Muscle of leg (tissue), 16 donors: Measurements from ENCODE around the gene IFNA2. TPM values are rescaled to one million over a fixed set of nuclear protein-coding genes. Genes with fewer than 3 reads are reported as not detected.
"Not testable (repeated sequence)": the region's sequence is repeated elsewhere in the genome, so short reads cannot be mapped to it uniquely, and the experiment has no call there.

Source experiments
- DNase-seq: peaks from one replicate; pipeline ENCODE4 v3.0.0; 2013
- H3K27ac ChIP-seq: one replicate; pipeline ENCODE4 v1.5.1; 2013; ENCODE audit warnings: mild to moderate bottlenecking, low read length, control low read depth
- H3K27me3 ChIP-seq: one replicate; pipeline ENCODE4 v1.6.1; 2013; ENCODE audit warnings: low read length; ENCODE audit not compliant: control insufficient read depth, insufficient read depth
- H3K36me3 ChIP-seq: one replicate; pipeline ENCODE4 v1.6.1; 2013; ENCODE audit warnings: low read length; ENCODE audit not compliant: control insufficient read depth, insufficient read depth
- H3K4me1 ChIP-seq: one replicate; pipeline ENCODE4 v1.6.1; 2013; ENCODE audit warnings: low read length; ENCODE audit not compliant: control insufficient read depth, insufficient read depth
- H3K4me3 ChIP-seq: one replicate; pipeline ENCODE4 v1.5.1; 2013; ENCODE audit warnings: low read length, control low read depth
- H3K9me3 ChIP-seq: replicated peaks from 2 replicates; pipeline ENCODE4 v1.6.1; 2013; ENCODE audit warnings: low read depth, low read length; ENCODE audit not compliant: control insufficient read depth
- WGBS: methylation state at CpG from one replicate; pipeline ENCODE4 v1.1.5; 2013; ENCODE audit warnings: missing lambda C conversion rate; ENCODE audit not compliant: insufficient coverage; 5-methylcytosine and 5-hydroxymethylcytosine counted together
- long read RNA-seq, 11 donors: transcript quantifications; one replicate each; lab custom pipeline, GENCODE V29; 2026
- polyA plus RNA-seq, 8 donors: library from polyadenylated mRNA; unstranded; fragments of 120-200 nt; gene quantifications; one replicate each; pipeline versions ENCODE4 v1.2.1 to v1.2.3, GENCODE V29; 2013; ENCODE audit warnings: inconsistent platforms in 1 of 8, low replicate concordance in 1 of 8; ENCODE audit not compliant: insufficient read length in 8 of 8, insufficient read depth in 1 of 8
- total RNA-seq: library from RNA; stranded (reverse); fragments of 120-200 nt; gene quantifications from one replicate; pipeline ENCODE4 v1.2.4, GENCODE V29; 2013

IFNA2 gene
- 0.09 TPM for total RNA-seq
- polyA plus RNA-seq, result not detected
- long read RNA-seq, donor 1, result 0 reads
- long read RNA-seq, donor 2, result 0 reads
- long read RNA-seq, donor 3, result 0 reads
- long read RNA-seq, donor 4, result 0 reads
- long read RNA-seq, donor 5, result 0 reads
- long read RNA-seq, donor 6, result 0 reads
- long read RNA-seq, donor 7, result 0 reads
- long read RNA-seq, donor 8, result 0 reads
- long read RNA-seq, donor 9, result 0 reads
- long read RNA-seq, donor 10, result 0 reads
- long read RNA-seq, donor 11, result 0 reads

DNA sequence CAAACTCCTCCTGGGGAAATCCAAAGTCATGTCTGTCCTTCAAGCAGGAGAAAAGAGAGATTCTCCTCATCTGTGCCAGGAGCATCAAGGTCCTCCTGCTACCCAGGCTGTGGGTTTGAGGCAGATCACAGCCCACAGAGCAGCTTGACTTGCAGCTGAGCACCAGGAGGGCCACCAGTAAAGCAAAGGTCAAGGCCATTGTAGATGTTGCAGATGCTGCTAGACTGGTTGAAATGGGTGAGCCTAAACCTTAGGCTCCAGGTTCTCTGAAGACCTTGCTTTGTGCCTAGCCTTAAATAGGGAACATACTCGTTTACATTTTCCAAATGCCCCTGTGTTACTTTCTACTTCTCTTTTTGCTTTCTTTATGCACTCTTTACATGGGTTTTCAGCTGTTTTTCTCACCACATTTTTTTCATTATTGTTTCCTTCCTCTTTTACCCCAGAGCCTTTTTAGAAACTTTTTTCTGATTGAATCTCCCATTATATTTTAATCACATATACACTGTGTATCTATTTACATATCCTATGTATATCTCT, at the start of gene IFNA2:
TSS of gene IFNA2 (minus strand) at position 268 of the 540 bp plus-strand sequence. CDS start at position 199, 69 bp downstream.
- 71% methylated on average over 1 of the region's 1 CpG for WGBS
- Histone ChIP-seq H3K36me3 (no peaks in the 10 kb centered on the region), H3K4me3 (no peak within 1 kb of the TSS), H3K27me3 (peaks cover 3% of the 10 kb centered on the region), H3K4me1 (no peaks in the 10 kb centered on the region), H3K9me3 (no peaks in the 10 kb centered on the region), H3K27ac (no peak within 1 kb of the TSS)
- peak; percentile 5 for DNase-seq

GRCh38 chr9:21435015-21435383, 49.8 kb upstream of the IFNA2 start:
- not testable (repeated sequence) for H3K27me3 ChIP-seq, DNase-seq, H3K4me3 ChIP-seq

GRCh38 chr9:21434202-21435014, 49.2 kb upstream of the IFNA2 start:
- H3K27ac ChIP-seq, result no peak overlapping the region
- peak; percentile 41 for DNase-seq

More at GRCh38 chr9:21435015-21435383, 49.8 kb upstream of the IFNA2 start:
- not testable (repeated sequence) for H3K4me1 ChIP-seq, H3K9me3 ChIP-seq, H3K27ac ChIP-seq, H3K36me3 ChIP-seq
- WGBS, result 57% methylated on average over 1 of the region's 7 CpGs

DNA sequence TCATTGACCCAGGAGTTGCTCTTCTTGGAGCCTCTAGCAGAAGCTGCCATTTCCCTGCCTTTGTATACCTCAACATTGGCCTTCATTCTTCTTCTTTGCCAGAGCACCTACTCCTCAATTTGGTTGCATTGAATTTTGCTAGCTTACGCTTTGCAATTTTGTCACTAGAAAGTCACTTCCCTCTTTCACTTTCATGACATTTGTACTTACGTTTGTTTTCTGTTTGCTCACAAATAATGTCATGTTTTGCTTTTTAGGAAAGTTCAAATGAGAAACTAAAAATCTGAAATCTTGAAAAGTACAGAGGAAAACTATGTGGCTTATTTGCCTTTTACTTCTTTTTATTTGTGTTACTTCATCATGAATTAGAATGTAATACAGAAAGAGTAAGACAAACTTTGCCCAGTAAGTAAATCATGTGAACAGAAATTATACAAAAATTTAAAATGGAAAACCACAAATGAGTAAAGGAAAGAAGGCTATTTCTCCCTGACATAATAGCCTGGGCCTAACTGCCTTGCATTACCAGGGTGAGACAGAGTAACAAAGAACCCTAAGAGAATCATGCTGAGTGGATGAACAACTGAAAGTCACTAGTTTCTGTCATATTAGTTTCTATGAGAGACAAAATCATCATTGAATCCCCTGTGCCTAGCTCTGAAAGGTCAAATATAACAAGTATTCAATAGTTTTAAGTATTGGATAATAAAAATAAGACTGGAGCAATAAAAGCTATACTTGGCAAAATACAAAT, 47.7 kb upstream of the IFNA2 start:
- Histone ChIP-seq H3K9me3 (no peaks in the 10 kb centered on the region), H3K36me3 (no peaks in the 10 kb centered on the region), H3K27ac (no peak overlapping the region), H3K4me1 (no peaks in the 10 kb centered on the region), H3K4me3 (no peak overlapping the region), H3K27me3 (no peaks in the 10 kb centered on the region)
- no CpG with 5 or more reads among the region's 2 CpGs for WGBS
- peak; percentile 8 for DNase-seq

More at GRCh38 chr9:21434202-21435014, 49.2 kb upstream of the IFNA2 start:
- WGBS, result no CpG with 5 or more reads among the region's 9 CpGs
- no peaks in the 10 kb centered on the region for H3K27me3 ChIP-seq
- no peak overlapping the region for H3K4me3 ChIP-seq
- no peaks in the 10 kb centered on the region for H3K36me3 ChIP-seq
- H3K9me3 ChIP-seq, result no peaks in the 10 kb centered on the region
- H3K4me1 ChIP-seq, result no peaks in the 10 kb centered on the region

DNA sequence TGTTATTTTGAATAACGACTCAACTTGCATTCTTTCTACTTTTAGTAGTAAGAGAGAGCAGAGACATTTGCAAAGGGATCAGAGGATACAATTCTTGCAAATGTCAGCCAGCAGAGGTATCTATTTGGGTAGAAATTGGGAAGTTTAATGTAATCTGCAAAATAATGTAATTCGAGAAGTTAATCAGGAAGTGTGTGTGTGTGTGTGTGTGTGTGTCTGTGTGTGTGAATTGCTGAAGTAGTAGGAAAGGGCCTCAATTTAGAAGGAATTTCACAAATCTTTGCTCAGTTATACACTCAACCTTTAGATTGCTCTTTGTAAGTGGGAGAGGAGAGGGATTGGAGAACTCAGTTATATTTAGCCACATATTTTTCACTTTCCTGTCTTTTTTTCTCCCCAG, 44.0 kb upstream of the IFNA2 start:
- Histone ChIP-seq H3K4me1 (no peaks in the 10 kb centered on the region), H3K36me3 (no peaks in the 10 kb centered on the region), H3K9me3 (no peaks in the 10 kb centered on the region), H3K4me3 (no peak overlapping the region), H3K27me3 (no peaks in the 10 kb centered on the region), H3K27ac (no peak overlapping the region)
- DNase-seq, result peak; percentile 4
- WGBS, result no CpG with 5 or more reads among the region's 2 CpGs

DNA sequence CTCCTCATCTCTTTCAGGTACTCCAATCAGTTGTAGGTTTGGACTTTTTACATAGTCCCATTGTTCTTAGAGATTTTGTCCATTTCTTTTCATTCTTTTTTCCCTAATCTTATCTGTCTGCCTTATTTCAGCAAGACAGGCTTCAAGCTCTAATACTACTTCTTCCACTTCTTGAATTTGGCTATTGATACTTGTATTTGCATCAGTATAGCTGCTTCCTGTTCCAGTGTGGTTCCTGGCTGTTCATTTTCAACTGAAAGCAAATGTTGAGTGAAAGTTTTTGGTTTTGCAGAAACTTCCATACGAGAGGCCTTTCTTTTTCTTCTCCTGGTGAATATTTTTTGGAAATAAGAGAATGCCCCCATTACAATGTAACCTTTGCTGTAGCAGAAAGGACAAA, 43.0 kb upstream of the IFNA2 start:
- no peaks in the 10 kb centered on the region for H3K9me3 ChIP-seq
- WGBS, result no CpG with 5 or more reads among the region's 1 CpG
- no peak overlapping the region for H3K27ac ChIP-seq
- no peaks in the 10 kb centered on the region for H3K4me1 ChIP-seq
- H3K27me3 ChIP-seq, result no peaks in the 10 kb centered on the region
- no peak overlapping the region for H3K4me3 ChIP-seq
- H3K36me3 ChIP-seq, result no peaks in the 10 kb centered on the region
- DNase-seq, result no peak

- Histone ChIP-seq H3K27me3 (no peaks in the 10 kb centered on the region), H3K4me3 (no peak overlapping the region), H3K36me3 (no peaks in the 10 kb centered on the region), H3K9me3 (no peaks in the 10 kb centered on the region), H3K4me1 (no peaks in the 10 kb centered on the region), H3K27ac (no peak overlapping the region)
- no peak for DNase-seq
- 44% methylated on average over 2 of the region's 5 CpGs for WGBS
Observed at GRCh38 chr9:21415493-21416267, 30.5 kb upstream of the IFNA2 start.

GRCh38 chr9:21414220-21414940, 29.2 kb upstream of the IFNA2 start:
- Histone ChIP-seq H3K27me3 (no peaks in the 10 kb centered on the region), H3K27ac (no peak overlapping the region), H3K36me3 (no peaks in the 10 kb centered on the region), H3K4me1 (no peaks in the 10 kb centered on the region), H3K4me3 (no peak overlapping the region), H3K9me3 (no peaks in the 10 kb centered on the region)
- no CpG with 5 or more reads among the region's 2 CpGs for WGBS
- DNase-seq, result no peak

GRCh38 chr9:21413624-21414023, 28.4 kb upstream of the IFNA2 start:
- no peak for DNase-seq
- 60% methylated on average over 3 of the region's 5 CpGs for WGBS
- Histone ChIP-seq H3K36me3 (no peaks in the 10 kb centered on the region), H3K27ac (no peak overlapping the region), H3K4me3 (no peak overlapping the region), H3K27me3 (no peaks in the 10 kb centered on the region), H3K4me1 (no peaks in the 10 kb centered on the region), H3K9me3 (no peaks in the 10 kb centered on the region)
